PC-9 (cell line): ENCODE measurements around the gene STK32B. TPM values are rescaled to one million over a fixed set of nuclear protein-coding genes. Genes with fewer than 3 reads are reported as not detected.

ENCODE experiments used
- BruUV-seq: library from RNA; stranded (reverse); fragments of 400-500 nt; replicated peaks from 2 replicates; lab custom pipeline; 2021; lab: Mats Ljungman, UMichigan
- CTCF ChIA-PET: fragments of 300-600 bp; sonication (Branson Sonifier 250); formaldehyde crosslinking; loops from one replicate; lab custom pipeline; 2022; ENCODE audit warnings: antibody characterized with exemption; lab: Charles Lee
- POLR2A ChIA-PET: fragments of 300-600 bp; sonication (Branson Sonifier 250); formaldehyde crosslinking; loops from one replicate; lab custom pipeline; 2022; ENCODE audit warnings: antibody characterized with exemption; ENCODE audit not compliant: unreplicated experiment; lab: Charles Lee
- DNase-seq, 2 experiments: peaks; one replicate each; pipeline versions ENCODE4 v3.0.0 to v3.0.0-alpha.2; 2015 to 2022; ENCODE audit warnings: mixed read lengths in 1 of 2
- H2AFZ ChIP-seq: fragments of 200-600 bp; sonication (generic); 2 replicates; pipeline ENCODE4 v1.8.1; 2017; ENCODE audit warnings: antibody characterized with exemption
- H3F3A ChIP-seq: fragments of 200-600 bp; sonication (generic); 2 replicates; pipeline ENCODE4 v1.8.1; 2017; ENCODE audit warnings: antibody characterized with exemption, mild to moderate bottlenecking, low read depth; ENCODE audit not compliant: insufficient read depth
- H3K27ac ChIP-seq: fragments of 200-600 bp; sonication (generic); 2 replicates; pipeline ENCODE4 v1.6.1; 2016; ENCODE audit warnings: mixed run types
- H3K27me3 ChIP-seq: fragments of 200-600 bp; sonication (generic); 2 replicates; pipeline ENCODE4 v1.6.1; 2016; ENCODE audit warnings: low read depth, mixed run types; ENCODE audit not compliant: insufficient read depth
- H3K36me3 ChIP-seq: fragments of 200-600 bp; sonication (generic); 2 replicates; pipeline ENCODE4 v1.6.1; 2016; ENCODE audit warnings: low read depth, mixed run types
- H3K4me1 ChIP-seq: fragments of 200-600 bp; sonication (generic); replicated peaks from 2 replicates; pipeline ENCODE4 v1.6.1; 2016; ENCODE audit warnings: mixed run types; ENCODE audit not compliant: insufficient read depth
- H3K4me2 ChIP-seq: fragments of 200-600 bp; sonication (generic); 2 replicates; pipeline ENCODE4 v1.6.1; 2017; ENCODE audit warnings: mixed run types
- H3K4me3 ChIP-seq: fragments of 200-600 bp; sonication (generic); 2 replicates; pipeline ENCODE4 v1.6.1; 2016; ENCODE audit warnings: mixed run types
- H3K79me2 ChIP-seq: fragments of 200-600 bp; sonication (generic); 2 replicates; pipeline ENCODE4 v1.6.1; 2017; ENCODE audit warnings: low read depth, mixed run types
- H3K9me2 ChIP-seq: fragments of 200-600 bp; sonication (generic); 2 replicates; pipeline ENCODE4 v1.8.1; 2017; ENCODE audit warnings: mild to moderate bottlenecking; ENCODE audit not compliant: insufficient read depth
- H3K9me3 ChIP-seq: fragments of 200-600 bp; sonication (generic); 2 replicates; pipeline ENCODE4 v1.8.1; 2016; ENCODE audit warnings: low read depth; ENCODE audit not compliant: insufficient read depth
- H4K20me1 ChIP-seq: fragments of 200-600 bp; sonication (generic); 2 replicates; pipeline ENCODE4 v1.8.1; 2017; ENCODE audit not compliant: insufficient read depth
- CTCF ChIP-seq: fragments of 200-600 bp; sonication (generic); conservative IDR thresholded peaks from 2 replicates; pipeline ENCODE4 v1.6.1; 2017; ENCODE audit warnings: mixed run types, antibody characterized with exemption, mild to moderate bottlenecking, moderate library complexity
- EZH2 ChIP-seq: fragments of 200-600 bp; sonication (generic); IDR thresholded peaks from 2 replicates; pipeline ENCODE4 v1.8.0; 2017; ENCODE audit warnings: antibody characterized with exemption, low read depth
- intact Hi-C: fragments of 100-400 bp; cut with micrococcal nuclease; formaldehyde crosslinking; loops from one replicate; pipeline ENCODE4 v1.10.0; 2022; ENCODE audit not compliant: unreplicated experiment
- total RNA-seq: library from RNA; stranded (reverse); gene quantifications from 2 replicates; pipeline ENCODE4 v1.2.3, GENCODE V29; 2021

The STK32B gene
- total RNA-seq, 1 experiment from 2014 or later = not detected

GRCh38 chr4:5543681-5544080, 492.4 kb downstream of the STK32B start:
- no TSS peak for BruUV-seq
- POLR2A ChIA-PET = no interaction called here
- TF ChIP-seq CTCF = no peak
- no peak for TF ChIP-seq EZH2

GRCh38 chr4:5544762-5545161, 493.5 kb downstream of the STK32B start:
- ChIA-PET POLR2A (no interaction called here), CTCF (no interaction called here)
- H3K4me3 ChIP-seq = no peak overlapping the region
- TF ChIP-seq CTCF (no peak), EZH2 (no peak)
- no peak overlapping the region for H3K27ac ChIP-seq
- H4K20me1 ChIP-seq = no peaks in the 10 kb centered on the region
- 0 out of 2 replicates have a peak, but pooled peaks cover 18% of the 10 kb centered on the region for H3K27me3 ChIP-seq
- no TSS peak for BruUV-seq
- H3K9me3 ChIP-seq = no peaks in the 10 kb centered on the region
- H3K4me2 ChIP-seq = no peak overlapping the region
- intact Hi-C loops = no loop called here
- no peak for DNase-seq
- no peaks in the 10 kb centered on the region for H3K4me1 ChIP-seq
- H3K79me2 ChIP-seq = no peaks in the 10 kb centered on the region
- H3F3A ChIP-seq = no peaks in the 10 kb centered on the region
- no peaks in the 10 kb centered on the region for H3K9me2 ChIP-seq
- no peaks in the 10 kb centered on the region for H3K36me3 ChIP-seq
- H2AFZ ChIP-seq = no peak overlapping the region

More at GRCh38 chr4:5543681-5544080, 492.4 kb downstream of the STK32B start:
- no peaks in the 10 kb centered on the region for H3F3A ChIP-seq
- CTCF ChIA-PET = no interaction called here
- no peak overlapping the region for H2AFZ ChIP-seq
- H3K27me3 ChIP-seq = peaks cover 22% of the 10 kb centered on the region; the same call in 1 of the 2 replicates
- no peaks in the 10 kb centered on the region for H3K9me2 ChIP-seq
- no peaks in the 10 kb centered on the region for H3K36me3 ChIP-seq
- H3K4me1 ChIP-seq = no peaks in the 10 kb centered on the region
- DNase-seq = no peak
- H3K27ac ChIP-seq = no peak overlapping the region
- H4K20me1 ChIP-seq = no peaks in the 10 kb centered on the region
- H3K9me3 ChIP-seq = no peaks in the 10 kb centered on the region
- H3K4me2 ChIP-seq = no peak overlapping the region
- H3K79me2 ChIP-seq = no peaks in the 10 kb centered on the region
- intact Hi-C loops = no loop called here
- no peak overlapping the region for H3K4me3 ChIP-seq

- H4K20me1 ChIP-seq = no peaks in the 10 kb centered on the region
- H3K27ac ChIP-seq = no peak overlapping the region
- ChIA-PET POLR2A (no interaction called here), CTCF (no interaction called here)
- no peak overlapping the region for H3K4me2 ChIP-seq
- H3K4me3 ChIP-seq = no peak overlapping the region
- intact Hi-C loops = no loop called here
- H3K79me2 ChIP-seq = no peaks in the 10 kb centered on the region
- DNase-seq = no peak
- no peaks in the 10 kb centered on the region for H3K9me2 ChIP-seq
- no peaks in the 10 kb centered on the region for H3K4me1 ChIP-seq
- H3K27me3 ChIP-seq = 0 out of 2 replicates have a peak, but pooled peaks cover 18% of the 10 kb centered on the region
- BruUV-seq = no TSS peak
- H3K36me3 ChIP-seq = no peaks in the 10 kb centered on the region
- H3F3A ChIP-seq = no peaks in the 10 kb centered on the region
- no peak for TF ChIP-seq CTCF
- TF ChIP-seq EZH2 = no peak
- H2AFZ ChIP-seq = no peak overlapping the region
- no peaks in the 10 kb centered on the region for H3K9me3 ChIP-seq
Observed at GRCh38 chr4:5545271-5545670, 494.0 kb downstream of the STK32B start.
